Ovary (tissue), 9 donors: ENCODE data around the gene IMMP2L. TPM values are rescaled to one million over a fixed set of nuclear protein-coding genes. Genes with fewer than 3 reads are reported as not detected.

Source experiments
- DNase-seq, 5 donors: peaks; one replicate each; pipeline ENCODE4 v3.0.0-alpha.2; 2019 to 2020
- H3K27ac ChIP-seq, 2 donors: fragments of 200-600 bp; one replicate each; pipeline versions ENCODE4 v1.5.1 to v1.8.0; 2019 to 2022
- H3K27me3 ChIP-seq: fragments of 200-600 bp; one replicate; pipeline ENCODE4 v1.8.0; 2022
- H3K36me3 ChIP-seq: fragments of 200-600 bp; sonication (generic); one replicate; pipeline ENCODE4 v1.5.1; 2019
- H3K4me1 ChIP-seq: one replicate; pipeline ENCODE4 v1.8.1; 2013; ENCODE audit warnings: mild to moderate bottlenecking, moderate library complexity; ENCODE audit not compliant: insufficient read depth
- H3K4me3 ChIP-seq: fragments of 200-600 bp; sonication (generic); one replicate; pipeline ENCODE4 v1.5.1; 2017
- H3K9me3 ChIP-seq, 2 donors: fragments of 200-600 bp in 1 of 2; sonication (generic) in 1 of 2; one replicate each; pipeline versions ENCODE4 v1.5.1 to v1.8.1; 2013 to 2019; ENCODE audit warnings: mild to moderate bottlenecking in 1 of 2, moderate library complexity in 1 of 2
- CTCF ChIP-seq, 3 donors: fragments of 450-650 bp in 2 of 3; fragments of 200-600 bp in 1 of 3; IDR thresholded peaks; one replicate each; pipeline versions ENCODE4 v1.5.1 to v1.8.0; 2016 to 2022; ENCODE audit warnings: antibody characterized with exemption in 3 of 3, mild to moderate bottlenecking in 1 of 3
- EP300 ChIP-seq: sonication (generic); formaldehyde crosslinking; IDR thresholded peaks from one replicate; pipeline ENCODE4 v1.6.1; 2017; ENCODE audit warnings: antibody characterized with exemption
- POLR2A ChIP-seq: fragments of 450-650 bp; IDR thresholded peaks from one replicate; pipeline ENCODE4 v1.6.1; 2017; ENCODE audit warnings: antibody characterized with exemption, mild to moderate bottlenecking, moderate library complexity
- WGBS, 3 donors: extraction: QIAGEN DNeasy Blood & Tissue Kit in 1 of 3; methylation state at CpG; one replicate each; pipeline versions ENCODE4 v1.1.5 to v1.1.7; 2013 to 2017; 5-methylcytosine and 5-hydroxymethylcytosine counted together
- intact Hi-C, 4 donors: fragments of 100-400 bp; cut with DNase I; formaldehyde crosslinking; loops; one replicate each; pipeline versions ENCODE4 v1.11.0 to v1.15.1; 2022 to 2023
- polyA plus RNA-seq, 2 donors: library from polyadenylated mRNA; stranded (reverse); fragments of 200-250 nt in 1 of 2; fragments of 350-450 nt in 1 of 2; fragmentation: Illumina TruSeq in 1 of 2; extraction: RNeasy Lipid Tissue Mini Kit (QIAGEN cat#74804) in 1 of 2; gene quantifications; one replicate each; pipeline ENCODE4 v1.2.3, GENCODE V29; 2013 to 2014
- total RNA-seq, 7 donors: library from RNA; depleted of rRNA in 2 of 7; stranded (reverse); fragments of >200 nt in 2 of 7; fragmentation: NEBNext Ultra II Directional in 3 of 7; extraction: Animal tissue kit (Norgen Biotek cat#: 25700) in 3 of 7; gene quantifications; one replicate each; pipeline versions ENCODE4 v1.1.0 to v1.2.4, GENCODE V29; 2016 to 2023
- donor health status: DM: no; HTN: no; CAD: no; lungs with moderate emphysema.
- donor health status: DM: no; HTN: no; CAD: no.
- donor health status: Bipolar disorder and iron deficiency.
- donor health status: DM: yes; HTN: yes; CAD: no.
- donor health status: DM: no; HTN: no; CAD: no.
- donor health status: DM: yes; HTN: yes; CAD: no.

Gene IMMP2L
- total and polyA plus RNA-seq, 9 donors: 19.5 to 36.9 (median 29.9) TPM

GRCh38 chr7:111528331-111528730, 34.0 kb downstream of the IMMP2L start:
- Histone ChIP-seq H3K4me1 (peaks cover 4% of the 10 kb centered on the region), H3K36me3 (no peaks in the 10 kb centered on the region), H3K27ac (no peak overlapping the region), H3K9me3 (no peaks in the 10 kb centered on the region), H3K4me3 (no peak overlapping the region), H3K27me3 (no peaks in the 10 kb centered on the region)
- TF ChIP-seq POLR2A (no peak), EP300 (no peak), CTCF (IDR thresholded peaks at IDR 0.05) (no peak)
- intact Hi-C loops: no loop called here
- no peak for DNase-seq
- WGBS, 3 donors: 87 to 96% (median 95%) methylated on average over 1 of the region's 1 CpG

GRCh38 chr7:111527545-111527944, 34.7 kb downstream of the IMMP2L start:
- Histone ChIP-seq H3K4me1 (peaks cover 4% of the 10 kb centered on the region), H3K36me3 (no peaks in the 10 kb centered on the region), H3K27ac (no peak overlapping the region), H3K27me3 (no peaks in the 10 kb centered on the region), H3K9me3 (no peaks in the 10 kb centered on the region), H3K4me3 (no peak overlapping the region)
- 47 to 48% (median 48%) methylated on average over 2 of the region's 2 CpGs for WGBS, 3 donors
- DNase-seq: no peak
- no peak for TF ChIP-seq POLR2A
- TF ChIP-seq CTCF (IDR thresholded peaks at IDR 0.05): no peak
- TF ChIP-seq EP300: no peak
- intact Hi-C loops: no loop called here

GRCh38 chr7:111525100-111525499, 37.2 kb downstream of the IMMP2L start:
- TF ChIP-seq CTCF (IDR thresholded peaks at IDR 0.05) (no peak), POLR2A (no peak), EP300 (no peak)
- Histone ChIP-seq H3K4me1 (peaks cover 4% of the 10 kb centered on the region), H3K27ac (no peak overlapping the region), H3K36me3 (no peaks in the 10 kb centered on the region), H3K4me3 (no peak overlapping the region), H3K27me3 (no peaks in the 10 kb centered on the region), H3K9me3 (no peaks in the 10 kb centered on the region)
- DNase-seq: no peak
- 95 to 100% (median 97%) methylated on average over 1 of the region's 1 CpG for WGBS, 3 donors
- intact Hi-C loops: no loop called here

GRCh38 chr7:111521660-111522059, 40.6 kb downstream of the IMMP2L start:
- intact Hi-C loops: no loop called here
- Histone ChIP-seq H3K27ac (no peak overlapping the region), H3K4me1 (no peaks in the 10 kb centered on the region), H3K27me3 (no peaks in the 10 kb centered on the region), H3K9me3 (no peaks in the 10 kb centered on the region), H3K4me3 (no peak overlapping the region), H3K36me3 (no peaks in the 10 kb centered on the region)
- no peak for DNase-seq
- TF ChIP-seq POLR2A: no peak
- TF ChIP-seq EP300: no peak
- TF ChIP-seq CTCF (IDR thresholded peaks at IDR 0.05): no peak

GRCh38 chr7:111518264-111518663, 44.0 kb downstream of the IMMP2L start:
- Histone ChIP-seq H3K36me3 (no peaks in the 10 kb centered on the region), H3K27me3 (no peaks in the 10 kb centered on the region), H3K27ac (no peak overlapping the region), H3K9me3 (no peaks in the 10 kb centered on the region), H3K4me1 (no peaks in the 10 kb centered on the region), H3K4me3 (no peak overlapping the region)
- TF ChIP-seq CTCF (IDR thresholded peaks at IDR 0.05) (no peak), POLR2A (no peak), EP300 (no peak)
- intact Hi-C loops: no loop called here
- 15 to 34% (median 22%) methylated on average over 2 of the region's 2 CpGs for WGBS, 3 donors
- no peak for DNase-seq
